HEK293T (cell line): ENCODE measurements around the gene ATP2A2.
A peak's percentile ranks its signal among the peaks of the same experiment; 100 is the strongest.

Experiments used
- CTCF ChIA-PET: fragments of 350-600 bp; formaldehyde crosslinking; extraction: SDS; loops from one replicate; lab custom pipeline; 2021; ENCODE audit warnings: antibody characterized with exemption, inconsistent platforms; lab: Yijun Ruan, JAX
- POLR2A ChIA-PET: fragments of 350-600 bp; formaldehyde crosslinking; extraction: SDS; loops from one replicate; lab custom pipeline; 2020; ENCODE audit warnings: antibody characterized with exemption, inconsistent platforms; lab: Yijun Ruan, JAX
- DNase-seq: peaks from one replicate; pipeline ENCODE4 v3.0.0; 2012; ENCODE audit warnings: mixed read lengths; ENCODE audit errors: extremely low spot score
- ARNT ChIP-seq: fragments of 450-650 bp; IDR thresholded peaks from 2 replicates; pipeline ENCODE4 v1.6.1; 2017; ENCODE audit warnings: mild to moderate bottlenecking
- BHLHE40 ChIP-seq: fragments of 450-650 bp; IDR thresholded peaks from 2 replicates; pipeline ENCODE4 v1.6.1; 2016; ENCODE audit warnings: mild to moderate bottlenecking, moderate library complexity, borderline replicate concordance
- CTBP1 ChIP-seq: fragments of 450-650 bp; IDR thresholded peaks from 2 replicates; pipeline ENCODE4 v1.6.1; 2016; ENCODE audit warnings: borderline replicate concordance
- ELF4 ChIP-seq: fragments of 450-650 bp; IDR thresholded peaks from 2 replicates; pipeline ENCODE4 v1.6.1; 2017; ENCODE audit warnings: antibody characterized with exemption
- FOXA1 ChIP-seq: fragments of 450-650 bp; IDR thresholded peaks from 2 replicates; pipeline ENCODE4 v1.6.1; 2016; ENCODE audit warnings: mild to moderate bottlenecking
- FOXK2 ChIP-seq: fragments of 450-650 bp; IDR thresholded peaks from 2 replicates; pipeline ENCODE4 v1.6.1; 2016; ENCODE audit warnings: mild to moderate bottlenecking
- FOXM1 ChIP-seq: fragments of 450-650 bp; IDR thresholded peaks from 2 replicates; pipeline ENCODE4 v1.6.1; 2017; ENCODE audit warnings: mild to moderate bottlenecking, borderline replicate concordance
- HDGF ChIP-seq: fragments of 450-650 bp; IDR thresholded peaks from 2 replicates; pipeline ENCODE4 v1.6.1; 2017; ENCODE audit warnings: antibody characterized with exemption, borderline replicate concordance
- L3MBTL2 ChIP-seq: fragments of 450-650 bp; conservative IDR thresholded peaks from 2 replicates; pipeline ENCODE4 v1.6.1; 2016; ENCODE audit warnings: mild to moderate bottlenecking
- LEF1 ChIP-seq: fragments of 450-650 bp; IDR thresholded peaks from 2 replicates; pipeline ENCODE4 v1.6.1; 2017; ENCODE audit warnings: mild to moderate bottlenecking, borderline replicate concordance
- NFRKB ChIP-seq: fragments of 450-650 bp; IDR thresholded peaks from 2 replicates; pipeline ENCODE4 v1.6.1; 2016; ENCODE audit warnings: mild to moderate bottlenecking, moderate library complexity
- PKNOX1 ChIP-seq: fragments of 450-650 bp; IDR thresholded peaks from 2 replicates; pipeline ENCODE4 v1.6.1; 2016
- SP1 ChIP-seq: fragments of 450-650 bp; IDR thresholded peaks from 2 replicates; pipeline ENCODE4 v1.6.1; 2017
- SUZ12 ChIP-seq: fragments of 450-650 bp; IDR thresholded peaks from 2 replicates; pipeline ENCODE4 v1.6.1; 2016; ENCODE audit warnings: mild to moderate bottlenecking
- TARDBP ChIP-seq: fragments of 450-650 bp; IDR thresholded peaks from 2 replicates; pipeline ENCODE4 v1.6.1; 2016
- ZNF384 ChIP-seq: fragments of 450-650 bp; IDR thresholded peaks from 2 replicates; pipeline ENCODE4 v1.6.1; 2016

Gene ATP2A2

GRCh38 chr12:110351119-110351518, 70.1 kb downstream of the ATP2A2 start:
- CTCF ChIA-PET: no interaction called here
- POLR2A ChIA-PET: interaction anchor here (0.6 kb wide), 1 partner anchor 373 kb away, joined by 3 read pairs; no protein-coding TSS in a partner anchor
- no peak for TF ChIP-seq NFRKB
- no peak for TF ChIP-seq PKNOX1
- no peak for TF ChIP-seq ZNF384
- TF ChIP-seq TARDBP: no peak
- no peak for TF ChIP-seq FOXA1
- no peak for TF ChIP-seq ARNT
- no peak for TF ChIP-seq FOXK2
- no peak for TF ChIP-seq LEF1

GRCh38 chr12:110352401-110352800, 71.4 kb downstream of the ATP2A2 start:
- no peak for TF ChIP-seq FOXA1
- no peak for TF ChIP-seq ELF4
- TF ChIP-seq FOXM1: no peak
- no peak for TF ChIP-seq SP1
- no peak for TF ChIP-seq TARDBP
- no peak for TF ChIP-seq HDGF
- TF ChIP-seq ARNT: no peak
- no peak for TF ChIP-seq L3MBTL2
- no peak for TF ChIP-seq PKNOX1
- ChIA-PET CTCF (interaction anchor here (1.0 to 1.2 kb wide), 2 partner anchors 79 to 116 kb away, joined by 3 read pairs; partner anchors contain the start of gene FAM216A), POLR2A (no interaction called here)
- DNase-seq: no peak

More at GRCh38 chr12:110351119-110351518, 70.1 kb downstream of the ATP2A2 start:
- DNase-seq: no peak

GRCh38 chr12:110353211-110353965, 72.3 kb downstream of the ATP2A2 start:
- CTCF ChIA-PET: interaction anchor here (1.0 to 1.5 kb wide), 3 partner anchors 78 to 115 kb away, joined by 3 to 9 read pairs (median 3); partner anchors contain the start of gene FAM216A

GRCh38 chr12:110354172-110354780, 73.2 kb downstream of the ATP2A2 start:
- DNase-seq: no peak
- TF ChIP-seq TARDBP (no peak), SP1 (no peak), LEF1 (no peak), SUZ12 (no peak), ELF4 (no peak), ARNT (no peak), HDGF (no peak), CTBP1 (no peak), FOXM1 (no peak), L3MBTL2 (no peak), FOXK2 (no peak), ZNF384 (no peak), PKNOX1 (no peak), NFRKB (no peak), FOXA1 (no peak), BHLHE40 (no peak)
- POLR2A ChIA-PET: no interaction called here
- CTCF ChIA-PET: interaction anchor here (1.5 kb wide), 1 partner anchor 77 kb away, joined by 9 read pairs; no protein-coding TSS in a partner anchor

More at GRCh38 chr12:110353211-110353965, 72.3 kb downstream of the ATP2A2 start:
- no peak for TF ChIP-seq FOXA1
- no peak for TF ChIP-seq HDGF
- POLR2A ChIA-PET: no interaction called here
- DNase-seq: no peak

- CTCF ChIA-PET: no interaction called here
- TF ChIP-seq ELF4 (no peak), BHLHE40 (no peak), SUZ12 (no peak), LEF1 (no peak), CTBP1 (no peak), FOXM1 (no peak), FOXK2 (no peak), TARDBP (no peak), FOXA1 (no peak), ARNT (no peak), HDGF (no peak), ZNF384 (no peak), PKNOX1 (no peak), SP1 (no peak), L3MBTL2 (no peak), NFRKB (no peak)
- POLR2A ChIA-PET: no interaction called here
- DNase-seq: peak; percentile 62
Observed at GRCh38 chr12:110355073-110355472, 74.0 kb downstream of the ATP2A2 start.
